NCI-H1092 (cell line): Measurements from ENCODE around the gene APCDD1L.
"Not testable (repeated sequence)": the region's sequence is repeated elsewhere in the genome, so short reads cannot be mapped to it uniquely, and the experiment has no call there.

Experiments
- DNase-seq: peaks from one replicate; lab custom pipeline; 2025; lab: John Stamatoyannopoulos, UW

The APCDD1L gene

DNA sequence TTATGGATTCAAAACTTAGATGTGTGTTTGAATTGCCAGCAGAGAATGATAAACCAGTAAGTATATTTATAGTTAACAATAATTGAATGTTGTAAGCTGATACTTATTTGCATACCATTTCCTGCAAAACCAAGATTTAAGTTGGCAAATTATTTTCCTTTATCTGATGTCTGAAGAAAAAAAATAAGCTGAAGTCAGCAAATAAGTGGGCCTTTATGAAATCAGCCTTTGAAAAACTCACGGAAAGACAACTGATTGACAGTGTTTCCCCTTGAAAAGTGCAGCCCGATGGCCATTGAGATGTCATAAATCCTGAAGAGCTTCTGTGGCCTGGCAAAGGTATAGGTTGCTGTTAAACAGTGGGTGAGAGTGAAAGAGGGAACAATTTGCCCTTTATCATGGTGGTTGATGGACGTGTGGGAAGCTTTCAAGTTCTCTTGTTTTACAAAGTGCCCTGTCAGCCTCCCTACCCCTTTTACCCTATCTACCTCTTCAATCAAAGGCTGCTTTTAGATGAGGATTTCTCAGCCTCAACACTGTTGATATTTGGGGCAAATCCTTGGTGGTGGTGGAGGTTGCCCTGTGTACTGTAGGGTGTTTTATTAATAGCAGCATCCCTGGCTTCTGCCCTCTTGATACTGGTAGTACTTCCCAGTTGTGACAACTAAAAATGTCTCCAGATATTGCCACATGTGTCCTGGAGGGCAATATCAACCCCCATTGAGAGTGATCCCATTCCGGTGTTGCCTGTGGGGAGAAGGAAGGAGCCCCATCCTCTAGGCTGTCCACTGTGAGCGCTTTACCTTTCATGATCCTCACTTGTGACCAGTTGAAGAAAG, 76.0 kb downstream of the APCDD1L start:
- no peak for DNase-seq

DNA sequence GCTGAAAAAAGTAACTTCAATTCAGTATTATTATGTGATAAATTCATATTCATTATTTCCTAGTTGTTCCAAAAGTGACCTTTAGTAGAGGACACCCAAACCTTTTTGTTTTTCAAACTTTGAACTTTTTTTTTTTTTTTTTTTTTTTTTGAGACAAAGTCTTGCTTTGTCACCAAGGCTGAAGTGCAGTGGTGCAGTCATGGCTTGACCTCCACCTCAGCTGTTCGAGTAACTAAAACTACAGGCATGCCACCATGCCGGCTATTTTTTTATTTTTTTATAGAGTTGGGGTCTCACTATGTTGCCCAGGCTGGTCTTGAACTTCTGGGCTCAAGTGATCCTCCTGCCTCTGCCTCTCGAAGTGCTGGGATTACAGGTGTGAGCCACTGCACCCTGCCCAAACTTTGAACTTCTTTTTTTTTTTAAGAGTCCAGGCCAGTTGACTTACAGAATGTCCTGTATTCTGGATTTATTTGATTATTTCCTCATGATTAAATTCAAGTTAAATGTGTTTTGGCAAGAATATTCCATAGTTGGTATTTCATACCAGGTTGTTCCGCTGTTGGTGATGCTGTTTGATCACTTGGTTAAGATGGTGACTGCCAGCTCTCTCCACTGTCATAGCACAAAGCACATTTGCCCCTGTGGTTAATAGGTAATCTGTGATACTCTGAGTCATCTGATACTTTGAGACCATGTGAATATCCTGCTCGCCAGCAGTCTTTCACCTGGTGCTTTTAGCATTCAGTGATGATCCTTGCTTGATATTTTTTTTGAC, 78.1 kb downstream of the APCDD1L start:
- DNase-seq, result no peak

DNA sequence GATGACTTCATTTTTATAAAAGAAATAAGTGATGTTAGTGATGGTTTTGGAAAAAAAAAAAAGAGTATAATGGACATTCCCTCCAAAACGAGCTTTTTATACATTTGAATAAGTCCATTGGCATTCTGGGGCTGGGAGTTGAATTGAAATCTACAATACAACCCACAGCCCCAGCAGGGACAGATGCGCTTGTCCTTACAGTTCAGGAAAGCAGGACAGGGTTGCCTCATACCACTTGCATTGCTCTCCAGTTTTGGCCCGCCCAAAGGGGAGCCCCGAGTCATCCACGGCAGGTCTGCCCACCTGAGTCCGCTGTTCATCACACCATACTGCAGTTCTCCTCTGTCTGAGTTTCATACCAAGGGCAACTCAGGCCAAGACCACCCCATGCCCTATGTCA, 80.0 kb downstream of the APCDD1L start:
- no peak for DNase-seq

DNA sequence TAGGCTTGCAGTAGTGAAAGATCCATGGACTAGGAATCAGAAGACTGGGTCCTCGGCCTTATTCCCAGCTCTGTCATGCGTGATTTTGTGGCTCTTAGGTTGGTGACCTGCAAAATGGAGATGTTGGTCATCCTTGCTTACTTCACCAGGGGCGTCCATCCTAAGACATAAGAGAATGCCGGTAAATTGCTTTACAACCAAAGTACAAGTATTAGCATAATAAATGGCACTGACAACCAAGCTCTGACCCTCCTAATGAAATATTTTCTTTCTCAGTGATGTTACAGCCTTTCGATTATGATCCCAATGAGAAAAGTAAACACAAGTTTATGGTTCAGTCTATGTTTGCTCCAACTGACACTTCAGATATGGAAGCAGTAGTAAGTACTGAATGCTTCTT, 80.9 kb downstream of the APCDD1L start:
- no peak for DNase-seq

DNA sequence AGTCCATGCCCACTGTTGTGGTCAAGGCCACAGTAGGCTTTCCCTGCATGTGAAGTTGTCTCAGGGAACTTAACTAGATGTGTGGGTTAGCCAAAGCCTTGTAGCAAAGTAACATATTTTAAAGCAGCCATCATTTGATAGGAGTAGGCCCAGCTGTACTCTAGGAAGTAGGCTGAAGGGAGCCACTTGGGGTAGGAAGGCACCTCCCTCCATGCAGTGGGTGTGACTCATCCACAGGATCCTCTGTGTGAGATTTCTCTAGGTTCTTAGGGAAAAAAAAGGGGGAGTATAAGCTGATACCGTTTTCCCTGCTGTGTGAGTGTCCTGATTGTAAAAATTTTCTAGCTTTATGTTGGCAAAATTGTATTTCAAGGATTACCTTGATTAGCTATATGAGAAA, 81.4 kb downstream of the APCDD1L start:
- DNase-seq, result no peak

DNA sequence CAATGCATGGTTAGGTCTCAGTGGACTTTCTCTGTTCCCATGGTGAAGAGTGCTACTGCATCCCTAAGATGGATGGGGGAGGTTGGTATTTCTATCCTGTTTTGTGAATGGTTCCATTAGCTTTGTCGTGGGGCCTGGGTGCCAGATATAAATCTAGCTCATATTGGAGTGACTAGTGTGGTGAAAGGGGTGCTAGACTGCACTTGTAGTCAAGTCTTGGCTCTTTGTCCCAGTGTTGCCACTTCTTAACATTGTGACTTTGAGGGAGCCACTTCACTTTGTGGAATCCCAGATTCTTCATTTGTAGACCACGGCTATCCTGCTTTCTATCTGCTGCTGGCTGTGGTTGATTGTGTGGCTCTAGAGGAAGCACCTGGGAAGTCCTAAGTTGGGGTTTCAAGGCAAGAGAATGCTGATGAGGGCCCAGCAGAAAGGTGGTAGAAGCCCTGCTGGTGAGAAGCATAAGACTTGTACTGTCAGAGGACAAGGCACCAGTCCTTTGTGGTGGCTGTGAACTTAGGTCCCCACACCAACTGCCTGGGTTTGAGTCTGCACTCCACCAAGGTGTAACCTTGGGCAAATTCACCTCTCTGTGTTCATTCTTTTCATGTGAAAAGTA, 82.1 kb downstream of the APCDD1L start:
- DNase-seq, result no peak

DNA sequence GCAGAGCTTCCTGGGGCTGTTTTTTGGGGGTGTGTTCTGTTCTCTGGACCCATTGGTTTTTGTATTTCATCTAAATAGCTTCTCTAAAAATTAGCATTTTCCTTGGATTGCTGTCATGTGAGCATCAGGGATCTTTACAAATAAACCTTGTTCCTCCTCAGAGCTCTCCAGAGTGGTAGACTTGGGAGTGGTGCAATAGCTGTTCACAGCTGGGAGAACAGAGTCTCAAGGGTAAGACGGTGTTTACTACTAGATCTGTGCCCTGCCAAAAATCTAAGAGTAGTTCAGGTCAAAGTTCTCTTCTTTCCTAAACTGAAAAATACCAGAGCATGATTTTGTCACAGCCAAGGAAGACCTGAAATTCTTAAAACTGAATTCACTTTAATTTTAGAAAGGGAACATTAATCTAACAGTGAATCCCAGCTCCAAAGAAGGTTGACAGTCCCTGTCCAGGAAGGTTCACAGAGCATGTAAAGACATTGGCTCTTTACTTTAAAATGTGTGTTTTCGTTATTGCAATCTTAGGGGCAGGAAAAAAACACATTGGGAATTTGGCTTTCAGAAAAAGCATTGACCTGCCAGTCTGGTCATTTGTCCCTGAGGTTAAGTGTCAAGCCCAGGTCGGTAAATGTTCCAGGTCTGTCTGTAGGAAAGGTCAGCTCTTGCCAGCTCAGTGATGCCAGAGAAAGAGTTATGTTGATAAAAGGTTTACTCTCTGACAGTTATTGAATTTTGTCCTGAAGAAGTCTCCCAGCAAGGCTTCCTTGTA, 82.8 kb downstream of the APCDD1L start:
- DNase-seq, result no peak

DNA sequence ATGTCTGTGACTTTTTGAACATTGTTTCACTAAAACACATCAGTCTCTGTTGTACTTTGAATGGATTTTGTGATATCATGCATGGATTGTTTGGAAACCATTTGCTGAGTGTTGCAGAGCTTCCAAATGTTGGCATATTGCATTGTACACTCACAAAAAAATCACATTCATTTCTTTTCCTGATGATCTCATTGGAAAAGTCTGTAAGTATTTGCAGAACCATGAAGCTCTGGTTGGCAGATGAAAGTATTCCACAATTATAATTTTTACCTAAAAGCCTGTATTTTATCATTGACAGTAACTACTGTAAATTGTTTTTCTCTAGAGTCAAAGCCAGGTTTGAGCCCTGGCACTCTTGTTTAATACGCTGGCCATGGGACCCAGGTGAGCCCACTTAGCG, 84.1 kb downstream of the APCDD1L start:
- DNase-seq, result no peak

DNA sequence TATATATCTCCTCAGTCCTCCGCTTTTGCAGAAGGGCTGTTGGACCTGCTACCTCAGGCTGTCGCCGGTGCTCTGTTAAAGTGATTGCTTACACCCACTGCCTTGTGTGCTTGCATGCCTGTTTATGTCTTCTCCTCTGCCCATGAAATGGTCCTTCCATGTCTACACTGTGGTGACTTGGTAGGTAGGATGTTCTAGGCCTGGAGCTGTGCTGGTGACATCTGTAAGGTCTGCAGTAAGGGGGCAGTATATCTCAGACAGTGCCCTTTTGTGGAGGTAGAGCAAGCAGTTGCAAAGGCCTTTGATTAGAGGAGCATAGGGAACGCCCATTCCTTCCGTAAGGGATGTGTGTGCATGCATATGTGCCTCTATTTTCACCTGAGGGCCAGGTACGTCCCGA, 85.9 kb downstream of the APCDD1L start:
- no peak for DNase-seq

DNA sequence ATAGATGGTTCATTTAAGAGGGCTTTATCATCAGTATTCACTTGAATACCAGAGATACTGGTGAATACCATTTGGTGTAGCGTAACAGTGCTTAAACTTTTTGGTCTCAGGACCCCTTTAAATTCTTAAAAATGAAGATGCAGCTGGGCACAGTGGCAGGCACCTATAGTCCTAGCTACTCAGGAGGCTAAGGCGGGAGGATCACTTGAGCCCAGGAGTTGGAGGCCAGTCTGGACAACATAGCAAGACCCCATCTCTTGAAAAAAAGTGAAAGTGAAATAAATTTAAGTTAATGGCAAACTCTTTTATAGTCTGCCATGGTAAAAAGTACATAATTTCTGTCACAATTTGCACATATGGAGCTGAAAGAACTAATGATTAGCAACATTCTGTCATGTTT, 86.8 kb downstream of the APCDD1L start:
- DNase-seq, result no peak

DNA sequence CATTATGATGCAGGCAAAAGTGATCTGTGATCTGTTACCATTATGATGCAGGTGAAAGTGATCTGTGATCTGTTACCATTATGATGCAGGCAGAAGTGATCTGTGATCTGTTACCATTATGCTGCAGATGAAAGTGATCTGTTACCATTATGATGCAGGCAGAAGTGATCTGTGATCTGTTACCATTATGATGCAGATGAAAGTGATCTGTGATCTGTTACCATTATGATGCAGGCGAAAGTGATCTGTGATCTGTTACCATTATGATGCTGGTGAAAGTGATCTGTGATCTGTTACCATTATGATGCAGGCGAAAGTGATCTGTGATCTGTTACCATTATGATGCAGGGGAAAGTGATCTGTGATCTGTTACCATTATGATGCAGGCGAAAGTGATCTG, 87.6 kb downstream of the APCDD1L start:
- DNase-seq, result not testable (repeated sequence)

DNA sequence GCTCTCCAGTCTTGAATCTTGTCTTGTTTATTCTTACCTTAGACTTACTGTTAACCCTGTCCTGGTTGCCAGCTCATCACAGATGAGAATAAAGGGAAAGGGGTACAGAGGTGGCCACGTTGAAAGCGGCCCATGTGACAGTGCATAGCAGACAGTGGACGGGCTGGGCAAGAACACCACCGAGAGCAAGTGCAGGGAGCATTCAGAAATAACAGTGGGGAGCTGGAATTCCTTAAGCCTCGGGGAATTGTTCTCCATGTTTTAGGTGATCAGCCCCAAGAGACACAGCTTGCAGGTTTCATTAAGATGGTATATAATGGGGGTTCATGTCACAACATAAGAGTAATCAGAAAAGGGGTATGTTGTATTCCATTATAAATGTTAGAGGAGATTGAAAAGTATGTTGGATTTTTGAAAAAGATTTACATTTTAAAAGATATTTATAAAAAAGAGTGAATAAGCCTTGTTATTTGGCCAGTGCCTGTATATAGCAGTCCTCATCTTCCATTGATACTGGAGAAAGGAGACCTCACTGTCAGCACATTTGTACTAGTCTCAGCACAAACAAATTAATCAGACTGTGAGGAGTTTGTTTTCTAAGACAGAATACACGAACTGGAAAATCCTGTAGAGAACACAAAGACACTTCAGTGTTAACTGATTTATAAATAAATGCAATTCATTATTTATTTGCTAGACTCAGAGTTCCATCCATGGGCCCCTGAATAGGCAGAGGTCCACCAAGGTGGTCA, 90.8 kb downstream of the APCDD1L start:
- no peak for DNase-seq

DNA sequence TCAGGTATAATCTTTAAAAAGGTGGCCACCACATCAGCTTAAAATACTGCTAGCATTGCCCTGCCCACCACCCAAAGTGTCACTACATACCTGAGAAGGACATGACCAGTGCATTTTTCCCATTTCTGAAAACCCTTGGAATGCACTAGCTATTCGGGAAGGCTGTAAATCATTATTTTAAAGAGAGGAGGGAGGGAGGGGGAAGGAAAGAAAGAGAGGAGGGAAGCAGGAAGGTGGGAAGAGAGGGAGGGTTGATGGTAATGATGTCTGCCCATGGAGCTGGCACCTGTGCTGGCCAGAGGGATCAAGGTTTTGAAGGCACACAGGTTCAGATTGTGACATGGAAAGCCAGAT, 93.7 kb downstream of the APCDD1L start:
- no peak for DNase-seq

DNA sequence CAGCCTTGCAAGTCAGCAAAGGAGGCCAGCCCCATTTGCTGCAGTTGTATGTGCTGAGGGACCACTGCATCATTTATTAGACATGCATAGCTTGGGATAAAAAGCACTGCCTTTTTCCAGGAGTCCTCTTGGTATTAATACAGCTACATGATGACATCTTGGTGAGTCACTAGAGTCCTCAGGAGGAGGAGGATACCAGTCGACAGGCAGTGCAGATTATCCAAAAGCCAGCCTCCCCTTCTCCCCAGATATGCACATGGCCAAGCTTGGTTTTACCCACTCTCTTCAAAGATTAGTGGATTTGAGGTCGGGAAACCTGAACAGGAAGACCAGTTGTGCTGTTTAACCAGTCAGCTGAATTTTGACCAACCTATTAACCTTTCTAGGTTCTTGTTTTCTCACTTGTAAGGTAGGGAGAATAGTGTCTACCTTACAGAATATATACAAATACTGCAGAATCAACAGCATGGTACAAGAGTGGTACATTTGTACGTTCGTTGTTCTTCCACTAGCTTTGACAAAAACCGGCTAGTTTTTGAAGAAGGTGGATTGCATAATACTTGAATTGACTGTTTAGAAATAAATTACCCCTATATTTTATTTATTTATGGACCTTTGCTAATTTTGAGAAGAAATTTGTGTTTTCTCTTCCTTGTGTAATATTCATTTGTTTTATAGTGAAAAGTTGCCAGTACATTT, 94.3 kb downstream of the APCDD1L start:
- DNase-seq, result no peak

DNA sequence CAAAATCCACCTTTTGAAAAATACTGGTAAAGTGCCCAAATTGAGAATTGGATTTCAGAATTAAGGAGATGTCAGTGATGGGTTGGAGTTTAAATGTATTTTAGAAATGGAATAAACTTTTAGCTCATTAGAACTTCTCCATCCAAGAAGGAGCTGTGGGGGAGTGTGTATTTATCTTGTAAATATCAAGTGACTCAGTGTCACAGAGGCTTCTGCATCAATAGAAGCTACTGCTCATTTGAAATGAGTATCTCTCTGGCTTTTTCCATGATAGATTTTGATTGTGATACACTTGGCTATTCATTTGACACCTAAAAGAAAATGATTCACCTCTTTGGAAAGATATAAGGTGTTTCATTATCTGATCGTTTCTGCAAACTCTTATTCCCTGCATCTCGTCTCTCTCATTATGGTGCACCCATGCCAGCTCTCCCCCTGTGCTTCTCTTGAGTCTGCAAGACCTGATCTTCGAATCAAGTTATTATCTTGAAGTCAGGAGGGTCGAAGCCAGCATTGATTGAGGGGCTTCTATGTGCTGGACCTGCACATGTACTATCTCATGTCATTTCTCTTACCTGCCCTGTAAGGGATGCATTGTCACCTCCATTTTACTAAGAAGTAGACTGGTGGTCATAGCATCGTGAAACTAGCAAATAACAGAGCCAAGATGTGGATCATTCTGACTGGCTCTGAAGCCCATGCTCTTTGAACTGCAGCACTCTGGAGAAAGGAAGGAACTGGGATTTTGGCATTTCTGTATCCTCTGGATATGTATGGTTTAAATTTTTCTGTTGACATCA, 96.0 kb downstream of the APCDD1L start:
- DNase-seq, result no peak

DNA sequence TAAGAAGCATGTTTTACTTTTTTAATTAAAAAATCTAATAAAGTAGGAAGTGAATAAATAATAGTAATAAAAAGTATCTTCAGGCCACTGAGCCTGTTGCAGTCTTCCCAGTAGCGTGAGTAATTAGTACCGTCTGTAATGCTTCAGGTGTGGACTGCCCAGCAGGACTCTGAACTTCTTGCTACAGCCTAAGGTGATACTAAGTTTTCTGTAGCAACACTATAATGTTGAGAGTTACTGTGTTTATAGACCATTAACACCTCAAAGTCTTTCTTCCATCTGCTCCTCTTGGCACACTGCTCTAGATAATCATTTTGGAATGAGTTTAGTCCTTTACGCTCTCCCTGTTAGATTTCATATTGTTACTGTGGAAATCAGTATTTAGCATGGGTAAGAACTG, 97.8 kb downstream of the APCDD1L start:
- DNase-seq, result no peak

DNA sequence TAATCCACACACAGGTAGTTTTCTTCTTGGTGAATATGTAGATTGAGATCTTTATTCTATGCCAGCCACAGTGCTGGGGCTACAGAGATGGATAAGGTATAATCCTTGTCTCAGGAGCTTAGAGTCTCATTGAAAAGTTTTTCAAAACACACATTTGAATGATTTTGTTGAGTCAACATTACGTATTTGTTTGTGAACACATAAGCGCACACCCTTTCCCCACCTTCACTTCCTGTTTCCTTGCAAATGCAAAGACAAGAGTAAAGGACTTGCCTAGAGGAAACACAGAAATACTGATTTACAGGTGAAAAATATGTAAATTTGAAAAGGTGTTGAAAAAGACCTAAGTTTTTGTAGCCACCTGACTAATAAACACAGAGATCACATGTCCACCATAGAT, 98.4 kb downstream of the APCDD1L start:
- DNase-seq, result no peak

DNA sequence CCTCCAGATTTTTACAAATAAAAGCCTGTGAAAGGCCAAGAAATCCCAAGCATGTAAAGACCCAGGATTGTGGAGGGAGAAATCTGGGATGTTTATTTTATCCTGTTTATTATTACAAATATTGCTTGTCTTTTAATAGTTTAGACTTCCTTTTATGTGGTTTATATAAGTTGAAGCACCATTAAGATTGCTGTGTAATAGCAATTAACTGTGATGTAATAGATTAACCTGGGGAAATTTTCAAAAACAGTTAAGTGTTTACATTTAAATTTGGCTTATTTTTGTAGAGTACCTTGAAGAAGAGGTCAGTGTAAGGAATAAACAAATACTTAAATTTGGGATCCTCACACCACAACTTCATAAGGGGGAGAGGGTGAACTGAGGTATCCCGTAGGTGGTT, 99.1 kb downstream of the APCDD1L start:
- no peak for DNase-seq

DNA sequence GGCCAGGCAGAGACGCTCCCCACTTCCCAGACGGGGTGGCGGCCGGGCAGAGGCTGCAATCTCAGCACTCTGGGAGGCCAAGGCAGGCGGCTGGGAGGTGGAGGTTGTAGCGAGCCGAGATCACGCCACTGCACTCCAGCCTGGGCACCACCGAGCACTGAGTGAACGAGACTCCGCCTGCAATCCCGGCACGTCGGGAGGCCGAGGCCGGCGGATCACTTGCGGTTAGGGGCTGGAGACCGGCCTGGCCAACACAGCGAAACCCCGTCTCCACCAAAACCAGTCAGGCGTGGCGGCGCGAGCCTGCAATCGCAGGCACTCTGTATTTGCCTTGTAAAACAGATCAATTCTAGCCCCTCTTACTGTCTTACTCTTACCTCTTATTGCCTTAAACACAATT, 100.4 kb downstream of the APCDD1L start:
- not testable (repeated sequence) for DNase-seq

DNA sequence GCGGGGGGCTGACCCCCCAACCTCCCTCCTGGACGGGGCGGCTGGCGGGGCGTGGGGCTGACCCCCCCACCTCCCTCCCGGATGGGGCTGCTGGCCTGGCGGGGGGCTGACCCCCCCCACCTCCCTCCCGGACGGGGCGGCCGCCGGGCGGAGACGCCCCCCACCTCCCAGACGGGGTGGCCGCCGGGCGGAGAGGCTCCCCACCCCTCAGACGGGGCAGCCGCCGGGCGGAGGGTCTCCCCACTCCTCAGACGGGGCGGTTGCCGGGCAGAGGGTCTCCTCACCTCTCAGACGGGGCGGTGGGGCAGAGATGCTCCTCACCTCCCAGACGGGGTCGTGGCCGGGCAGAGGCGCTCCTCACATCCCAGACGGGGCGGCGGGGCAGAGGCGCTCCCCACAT, 101.0 kb downstream of the APCDD1L start:
- DNase-seq, result not testable (repeated sequence)
